Lung (tissue), 12 donors: ENCODE results near the gene SPAG9. TPM values are rescaled to one million over a fixed set of nuclear protein-coding genes. Genes with fewer than 3 reads are reported as not detected.

Source experiments
- ATAC-seq: fragments of 200-7000 bp; cut with Tn5 transposase; one replicate; pipeline ENCODE4 v1.9.1; 2020; ENCODE audit warnings: moderate number of reproducible peaks; ENCODE audit not compliant: insufficient read depth, low FRiP score
- DNase-seq, 3 donors: peaks; one replicate each; pipeline ENCODE4 v3.0.0-alpha.2; 2013 to 2017
- H3K27ac ChIP-seq, 2 donors: one replicate each; pipeline ENCODE4 v1.5.1; 2013; ENCODE audit warnings: mild to moderate bottlenecking in 2 of 2, moderate library complexity in 2 of 2, control low read depth in 1 of 2, inconsistent platforms in 1 of 2, low read depth in 1 of 2, low read length in 1 of 2
- H3K27me3 ChIP-seq, 3 donors: one replicate each; pipeline ENCODE4 v1.5.1; 2013; ENCODE audit warnings: low read length in 2 of 3; ENCODE audit not compliant: control insufficient read depth in 3 of 3, insufficient read depth in 3 of 3
- H3K36me3 ChIP-seq, 4 donors: one replicate each; pipeline ENCODE4 v1.5.1; 2013; ENCODE audit warnings: low read length in 4 of 4, mild to moderate bottlenecking in 1 of 4, moderate library complexity in 1 of 4; ENCODE audit not compliant: control insufficient read depth in 4 of 4, insufficient read depth in 4 of 4
- H3K4me1 ChIP-seq, 5 donors: one replicate each; pipeline ENCODE4 v1.5.1; 2013; ENCODE audit warnings: low read length in 5 of 5, mild to moderate bottlenecking in 2 of 5, moderate library complexity in 1 of 5; ENCODE audit not compliant: control insufficient read depth in 5 of 5, insufficient read depth in 5 of 5
- H3K4me3 ChIP-seq: one replicate; pipeline ENCODE4 v1.5.1; 2013; ENCODE audit warnings: mild to moderate bottlenecking, control low read depth, moderate library complexity
- H3K9ac ChIP-seq, 2 donors: one replicate each; pipeline ENCODE4 v1.5.1; 2013; ENCODE audit warnings: low read length in 2 of 2, control low read depth in 1 of 2; ENCODE audit not compliant: insufficient read depth in 1 of 2
- H3K9me3 ChIP-seq, 4 donors: one replicate each; pipeline ENCODE4 v1.5.1; 2013; ENCODE audit warnings: low read length in 3 of 4, mild to moderate bottlenecking in 1 of 4, moderate library complexity in 1 of 4; ENCODE audit not compliant: control insufficient read depth in 4 of 4, insufficient read depth in 3 of 4
- CTCF ChIP-seq: IDR thresholded peaks from 2 replicates; pipeline ENCODE4 v1.5.1; 2012; ENCODE audit warnings: mild to moderate bottlenecking; ENCODE audit errors: control extremely low read depth, extremely low read depth
- WGBS, 2 donors: extraction: QIAGEN DNeasy Blood & Tissue Kit; methylation state at CpG; one replicate each; pipeline ENCODE4 v1.1.7; 2013; 5-methylcytosine and 5-hydroxymethylcytosine counted together
- polyA plus RNA-seq, 2 donors: library from polyadenylated mRNA; stranded (reverse); fragments of 200-250 nt; gene quantifications; one replicate each; pipeline ENCODE4 v1.2.1, GENCODE V29; 2013
- total RNA-seq, 2 donors: library from RNA; depleted of rRNA in 1 of 2; stranded (reverse); fragments of >200 nt in 1 of 2; gene quantifications; one replicate each; pipeline ENCODE4 v1.2.1, GENCODE V29; 2014 to 2021
- donor health status: control.
- donor health status: control.
- donor health status: Bipolar disorder and iron deficiency.
- donor health status: healthy.
- donor health status: DM: yes; HTN: yes; CAD: no.

Gene SPAG9
- total and polyA plus RNA-seq, 4 donors = 37.2 to 174 (median 75.2) TPM

DNA sequence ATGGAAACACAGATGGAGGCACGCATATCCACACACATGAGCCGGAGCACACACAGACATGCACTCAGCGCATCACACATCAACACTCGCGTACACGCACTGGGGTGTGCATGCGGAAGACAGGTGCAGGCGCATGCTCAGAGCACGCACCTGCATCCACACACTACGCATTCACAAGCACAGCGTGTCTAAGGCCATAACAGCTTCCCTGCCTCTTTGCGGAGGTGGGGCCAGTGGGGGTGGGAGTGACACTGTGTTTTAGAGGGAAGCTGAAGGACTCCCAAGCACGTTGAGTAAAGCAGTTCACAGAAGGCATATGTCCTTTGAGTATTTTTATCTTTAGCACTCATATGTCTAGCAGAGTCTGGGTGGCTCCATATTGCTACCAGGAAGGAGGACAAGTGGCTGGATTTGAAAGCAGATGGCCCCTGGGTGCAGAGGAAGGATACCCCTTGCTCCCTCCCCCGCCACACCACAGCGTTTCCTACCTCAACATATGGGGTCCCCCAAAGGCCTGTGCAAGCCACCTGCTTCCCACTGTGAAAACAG lies 185.9 kb downstream of the SPAG9 start:
- DNase-seq = no peak
- H3K36me3 ChIP-seq = no peaks in the 10 kb centered on the region
- H3K9me3 ChIP-seq = no peaks in the 10 kb centered on the region
- peaks cover 0 to 16% (median 0%) of the 10 kb centered on the region in 5 donors for H3K4me1 ChIP-seq
- TF ChIP-seq CTCF = no peak
- H3K27me3 ChIP-seq = no peaks in the 10 kb centered on the region
- no peak for ATAC-seq
- peak overlapping the region; percentile 15 to 51 for H3K27ac ChIP-seq
- H3K9ac ChIP-seq = no peak overlapping the region
- 76 to 88% methylated on average over 15 of the region's 15 CpGs for WGBS, 2 donors
- H3K4me3 ChIP-seq = no peak overlapping the region

DNA sequence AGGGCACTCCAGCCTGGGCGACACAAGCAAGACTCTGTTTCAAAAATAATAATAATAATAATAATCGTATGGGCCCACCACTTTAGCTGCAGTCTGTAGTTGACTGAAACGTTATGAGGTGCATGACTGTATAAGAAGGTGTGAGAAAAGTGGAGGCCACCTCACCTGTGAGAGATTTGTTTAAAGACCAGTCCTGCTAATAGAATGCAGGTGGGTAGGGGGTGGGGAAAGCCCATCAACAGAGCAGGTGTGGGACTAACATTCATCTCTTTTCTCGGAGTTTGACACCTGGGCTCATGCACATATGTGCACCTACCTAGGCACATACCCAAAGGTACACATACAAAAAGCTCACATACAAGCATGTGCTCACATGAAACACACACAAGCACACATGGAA lies 186.5 kb downstream of the SPAG9 start:
- ATAC-seq (no peak), DNase-seq (no peak)
- TF ChIP-seq CTCF = no peak
- Histone ChIP-seq H3K9me3 (no peaks in the 10 kb centered on the region), H3K9ac (no peak overlapping the region), H3K27me3 (no peaks in the 10 kb centered on the region), H3K4me3 (no peak overlapping the region), H3K27ac (no peak overlapping the region), H3K4me1 (peaks cover 0 to 16% (median 0%) of the 10 kb centered on the region in 5 donors), H3K36me3 (no peaks in the 10 kb centered on the region)
- 90 to 95% methylated on average over 4 of the region's 4 CpGs for WGBS, 2 donors

DNA sequence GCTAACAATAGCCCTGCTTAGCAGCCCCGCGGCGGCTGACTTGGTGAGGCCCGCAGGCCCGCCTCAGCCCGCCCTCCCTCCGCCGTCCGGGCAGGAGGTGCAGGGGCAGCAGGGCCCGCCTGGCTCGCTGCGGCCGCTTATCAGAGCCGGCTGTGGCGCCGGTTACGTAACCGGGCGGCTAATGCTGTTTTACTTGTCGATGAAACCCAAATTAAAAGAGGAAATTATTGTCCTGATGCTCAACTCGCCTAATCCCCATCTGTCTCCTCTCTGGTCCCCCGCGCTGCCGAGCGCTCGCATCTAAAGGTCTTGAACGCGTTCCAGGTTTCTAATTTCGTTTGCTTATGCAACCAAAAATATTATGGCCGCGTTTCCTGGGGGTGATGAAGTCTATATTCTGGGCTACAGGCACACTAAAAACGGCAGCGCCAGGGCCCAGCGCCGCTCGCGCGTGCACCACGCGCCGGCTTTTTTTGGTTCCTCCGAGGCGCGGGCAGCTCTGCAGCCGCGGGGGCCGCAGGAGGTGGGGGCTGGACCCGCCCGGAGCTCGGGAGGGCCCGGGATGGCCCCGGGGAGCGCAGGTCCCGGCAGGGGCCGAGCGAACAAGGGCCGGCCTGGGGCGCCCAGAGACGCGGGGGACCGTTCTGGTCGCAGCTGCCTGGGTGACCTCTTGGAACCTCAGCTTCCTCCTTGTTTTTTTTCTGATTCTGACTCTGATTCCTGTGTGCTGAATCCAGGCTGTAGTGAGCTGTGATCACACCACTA lies 189.3 kb downstream of the SPAG9 start:
- 0 to 1% methylated on average over 62 of the region's 62 CpGs for WGBS, 2 donors
- Histone ChIP-seq H3K9me3 (no peaks in the 10 kb centered on the region), H3K4me1 (peaks cover 0 to 16% (median 0%) of the 10 kb centered on the region in 5 donors), H3K4me3 (peak overlapping the region; percentile 10), H3K27ac (peak overlapping the region; percentile 90 to 99), H3K9ac (peak overlapping the region; percentile 31 to 88), H3K27me3 (no peaks in the 10 kb centered on the region), H3K36me3 (no peaks in the 10 kb centered on the region)
- no peak for TF ChIP-seq CTCF
- peak; percentile 84 for ATAC-seq
- DNase-seq = peak; percentile 87 to 93 (median 93)
